HEK293 (cell line): ENCODE data around the gene SH2D1B.

Source experiments
- CTCF ChIA-PET: fragments of 350-600 bp; formaldehyde crosslinking; extraction: SDS; loops from one replicate; lab custom pipeline; 2021; ENCODE audit warnings: antibody characterized with exemption; lab: Yijun Ruan, JAX
- POLR2A ChIA-PET: fragments of 300-600 bp; formaldehyde crosslinking; extraction: SDS; loops from one replicate; lab custom pipeline; 2020; ENCODE audit warnings: antibody characterized with exemption, inconsistent platforms; lab: Yijun Ruan, JAX
- H3K27ac ChIP-seq: fragments of 200-500 bp; sonication (Bioruptor generic); 2 replicates; pipeline ENCODE4 v1.5.1; 2014; ENCODE audit warnings: low read depth, low read length, control low read depth, inconsistent platforms; ENCODE audit errors: extremely low read depth
- H3K36me3 ChIP-seq, 2 experiments: fragments of 200-500 bp in 1 of 2; sonication (Bioruptor generic) in 1 of 2; 1 replicate in 1 of 2; 2 replicates in 1 of 2; pipeline ENCODE4 v1.5.1; 2014 to 2017; ENCODE audit warnings: inconsistent platforms in 2 of 2, low read length in 2 of 2; ENCODE audit not compliant: control insufficient read depth in 2 of 2, insufficient read depth in 1 of 2
- H3K4me1 ChIP-seq: fragments of 200-500 bp; sonication (Bioruptor generic); 2 replicates; pipeline ENCODE4 v1.5.1; 2014; ENCODE audit warnings: mild to moderate bottlenecking, low read length, inconsistent platforms; ENCODE audit not compliant: control insufficient read depth, insufficient read depth
- H3K4me3 ChIP-seq: 2 replicates; pipeline ENCODE4 v1.5.1; 2011; ENCODE audit warnings: low read depth, mild to moderate bottlenecking, control low read depth, low read length, moderate library complexity
- H3K9me3 ChIP-seq: fragments of 200-500 bp; sonication (Bioruptor generic); 2 replicates; pipeline ENCODE4 v1.5.1; 2014; ENCODE audit warnings: low read depth, low read length, inconsistent platforms; ENCODE audit not compliant: control insufficient read depth, insufficient read depth
- PRDM4 ChIP-seq: fragments of 450-650 bp; formaldehyde crosslinking; IDR thresholded peaks from 2 replicates; pipeline ENCODE4 v1.5.1; 2017; ENCODE audit warnings: missing biosample characterization, missing genetic modification characterization
- WT1 ChIP-seq: fragments of 450-650 bp; formaldehyde crosslinking; IDR thresholded peaks from 2 replicates; pipeline ENCODE4 v1.5.1; 2016; ENCODE audit warnings: missing biosample characterization, missing genetic modification characterization
- ZBTB21 ChIP-seq: fragments of 450-650 bp; formaldehyde crosslinking; IDR thresholded peaks from 2 replicates; pipeline ENCODE4 v1.5.1; 2017; ENCODE audit warnings: missing biosample characterization, missing genetic modification characterization
- ZNF274 ChIP-seq, 2 experiments: fragments of 200-500 bp in 1 of 2; fragments of 450-650 bp in 1 of 2; sonication (Bioruptor generic) in 1 of 2; formaldehyde crosslinking in 1 of 2; IDR thresholded peaks; 2 replicates each; pipeline versions ENCODE4 v1.5.1 to v1.6.1; 2014 to 2016; ENCODE audit warnings: borderline replicate concordance in 1 of 2, inconsistent platforms in 1 of 2, low read length in 1 of 2, missing biosample characterization in 1 of 2, missing genetic modification characterization in 1 of 2
- ZNF335 ChIP-seq: fragments of 450-650 bp; formaldehyde crosslinking; conservative IDR thresholded peaks from 2 replicates; pipeline ENCODE4 v1.5.1; 2016; ENCODE audit warnings: missing biosample characterization, missing genetic modification characterization
- ZNF426 ChIP-seq: fragments of 450-650 bp; formaldehyde crosslinking; IDR thresholded peaks from 2 replicates; pipeline ENCODE4 v1.5.1; 2017; ENCODE audit warnings: missing biosample characterization, missing genetic modification characterization, mild to moderate bottlenecking, inconsistent platforms, moderate library complexity
- ZNF518A ChIP-seq: fragments of 450-650 bp; formaldehyde crosslinking; conservative IDR thresholded peaks from 2 replicates; pipeline ENCODE4 v1.5.1; 2016; ENCODE audit warnings: low read depth, missing biosample characterization, missing genetic modification characterization
- ZNF549 ChIP-seq: fragments of 450-650 bp; IDR thresholded peaks from 2 replicates; pipeline ENCODE4 v1.5.1; 2018; ENCODE audit warnings: missing biosample characterization, missing genetic modification characterization, mild to moderate bottlenecking, inconsistent platforms, moderate library complexity
- ZNF600 ChIP-seq: fragments of 450-650 bp; formaldehyde crosslinking; IDR thresholded peaks from 2 replicates; pipeline ENCODE4 v1.5.1; 2016; ENCODE audit warnings: missing biosample characterization, missing genetic modification characterization
- ZNF654 ChIP-seq: fragments of 450-650 bp; formaldehyde crosslinking; IDR thresholded peaks from 2 replicates; pipeline ENCODE4 v1.5.1; 2016; ENCODE audit warnings: low read depth, missing biosample characterization, missing genetic modification characterization
- ZSCAN23 ChIP-seq: fragments of 450-650 bp; formaldehyde crosslinking; IDR thresholded peaks from 2 replicates; pipeline ENCODE4 v1.5.1; 2016; ENCODE audit warnings: missing biosample characterization, missing genetic modification characterization
- ZXDB ChIP-seq: fragments of 450-650 bp; formaldehyde crosslinking; IDR thresholded peaks from 2 replicates; pipeline ENCODE4 v1.5.1; 2016; ENCODE audit warnings: missing biosample characterization, missing genetic modification characterization
- TF ChIP-seq, protein P1 (sequence below): fragments of 450-650 bp; formaldehyde crosslinking; IDR thresholded peaks from 2 replicates; pipeline ENCODE4 v1.5.1; 2016; ENCODE audit warnings: missing biosample characterization, missing genetic modification characterization

The SH2D1B gene

GRCh38 chr1:162360874-162361260 is 51.1 kb downstream of the SH2D1B start:
- Histone ChIP-seq H3K36me3 (peaks cover 0 to 14% of the 10 kb centered on the region in 2 experiments; a peak in 1 of 3 replicates), H3K27ac (no peak overlapping the region), H3K4me3 (no peak overlapping the region), H3K9me3 (no peaks in the 10 kb centered on the region), H3K4me1 (no peaks in the 10 kb centered on the region)
- ChIA-PET CTCF (no interaction called here), POLR2A (no interaction called here)
- no peak for TF ChIP-seq ZNF654 (tag by site-specific recombination)
- no peak for TF ChIP-seq ZSCAN23 (tag by site-specific recombination)
- no peak for TF ChIP-seq ZXDB (tag by site-specific recombination)
- TF ChIP-seq ZNF518A (tag by site-specific recombination), result no peak
- no peak for TF ChIP-seq ZNF600 (tag by site-specific recombination)
- TF ChIP-seq ZNF335 (tag by site-specific recombination), result no peak
- TF ChIP-seq, protein P1, sequence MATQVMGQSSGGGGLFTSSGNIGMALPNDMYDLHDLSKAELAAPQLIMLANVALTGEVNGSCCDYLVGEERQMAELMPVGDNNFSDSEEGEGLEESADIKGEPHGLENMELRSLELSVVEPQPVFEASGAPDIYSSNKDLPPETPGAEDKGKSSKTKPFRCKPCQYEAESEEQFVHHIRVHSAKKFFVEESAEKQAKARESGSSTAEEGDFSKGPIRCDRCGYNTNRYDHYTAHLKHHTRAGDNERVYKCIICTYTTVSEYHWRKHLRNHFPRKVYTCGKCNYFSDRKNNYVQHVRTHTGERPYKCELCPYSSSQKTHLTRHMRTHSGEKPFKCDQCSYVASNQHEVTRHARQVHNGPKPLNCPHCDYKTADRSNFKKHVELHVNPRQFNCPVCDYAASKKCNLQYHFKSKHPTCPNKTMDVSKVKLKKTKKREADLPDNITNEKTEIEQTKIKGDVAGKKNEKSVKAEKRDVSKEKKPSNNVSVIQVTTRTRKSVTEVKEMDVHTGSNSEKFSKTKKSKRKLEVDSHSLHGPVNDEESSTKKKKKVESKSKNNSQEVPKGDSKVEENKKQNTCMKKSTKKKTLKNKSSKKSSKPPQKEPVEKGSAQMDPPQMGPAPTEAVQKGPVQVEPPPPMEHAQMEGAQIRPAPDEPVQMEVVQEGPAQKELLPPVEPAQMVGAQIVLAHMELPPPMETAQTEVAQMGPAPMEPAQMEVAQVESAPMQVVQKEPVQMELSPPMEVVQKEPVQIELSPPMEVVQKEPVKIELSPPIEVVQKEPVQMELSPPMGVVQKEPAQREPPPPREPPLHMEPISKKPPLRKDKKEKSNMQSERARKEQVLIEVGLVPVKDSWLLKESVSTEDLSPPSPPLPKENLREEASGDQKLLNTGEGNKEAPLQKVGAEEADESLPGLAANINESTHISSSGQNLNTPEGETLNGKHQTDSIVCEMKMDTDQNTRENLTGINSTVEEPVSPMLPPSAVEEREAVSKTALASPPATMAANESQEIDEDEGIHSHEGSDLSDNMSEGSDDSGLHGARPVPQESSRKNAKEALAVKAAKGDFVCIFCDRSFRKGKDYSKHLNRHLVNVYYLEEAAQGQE (tag by site-specific recombination), result no peak
- no peak for TF ChIP-seq WT1 (tag by site-specific recombination)
- TF ChIP-seq ZBTB21 (tag by site-specific recombination), result no peak
- no peak for TF ChIP-seq ZNF549 (tag by site-specific recombination)
- no peak for TF ChIP-seq PRDM4 (tag by site-specific recombination)
- no peak for TF ChIP-seq ZNF426 (tag by site-specific recombination)
- TF ChIP-seq ZNF274 (IDR thresholded peaks at IDR 0.05; ENCODE audit: low read length), result no peak
- TF ChIP-seq ZNF274 (tag by site-specific recombination; IDR thresholded peaks at IDR 0.05; ENCODE audit: borderline replicate concordance), result no peak
